ENCODE data around the gene BEST4. TPM values are rescaled to one million over a fixed set of nuclear protein-coding genes. Genes with fewer than 3 reads are reported as not detected.

Gene BEST4
- total and polyA plus RNA-seq, 2 of the 4 experiments (the other 2 are of a cell fraction): 0.07 TPM; not detected in 1

DNA sequence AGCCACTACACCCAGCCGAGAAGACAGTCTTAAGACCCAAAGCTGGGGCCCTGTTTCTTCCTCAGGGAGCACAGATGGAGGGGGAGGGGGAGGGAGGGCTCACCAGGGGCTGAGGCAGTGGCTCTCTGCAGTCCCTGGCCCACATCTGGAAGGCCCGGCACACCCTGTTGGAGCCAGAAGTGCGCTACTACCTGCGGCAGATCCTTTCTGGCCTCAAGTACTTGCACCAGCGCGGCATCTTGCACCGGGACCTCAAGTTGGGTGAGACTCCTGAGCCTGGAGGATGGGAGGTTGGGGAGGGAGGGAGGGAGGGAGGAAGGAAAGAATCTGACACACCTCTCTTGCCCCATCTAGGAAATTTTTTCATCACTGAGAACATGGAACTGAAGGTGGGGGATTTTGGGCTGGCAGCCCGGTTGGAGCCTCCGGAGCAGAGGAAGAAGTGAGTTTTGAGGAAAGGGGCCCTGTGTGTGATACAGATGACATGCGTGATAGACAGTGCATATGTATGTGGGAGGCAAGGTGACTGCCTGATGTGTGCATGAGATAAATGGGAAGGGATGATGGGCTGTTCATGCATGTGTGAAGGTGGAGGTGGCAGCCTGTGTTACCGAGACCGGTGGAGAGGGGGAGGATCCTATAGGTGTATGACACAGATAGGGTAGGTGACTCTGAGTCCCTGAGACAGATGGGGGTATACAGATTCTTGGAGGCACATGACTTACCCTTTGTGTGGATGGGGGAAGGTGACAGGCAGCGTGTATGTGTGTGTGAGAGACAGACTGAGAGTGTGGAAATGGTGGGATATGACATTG lies 13.7 kb upstream of the BEST4 start:
- H3K18ac ChIP-seq (ENCODE audit: low read depth, low read length): peak overlapping the region; percentile 82
- H3K27ac ChIP-seq (ENCODE audit: insufficient read depth, low read length): peak overlapping the region; percentile 67
- H3K36me3 ChIP-seq (ENCODE audit: control insufficient read depth, insufficient read depth, low read length): peaks cover 36% of the 10 kb centered on the region
- intact Hi-C loops (cut with micrococcal nuclease) (loop anchor here (10.0 kb wide), 1 partner anchor 503 kb away; no protein-coding TSS in a partner anchor), dilution Hi-C loops (cut with HindIII; ENCODE audit: low sequenced_read_pairs, unreplicated experiment) (no loop called here), in situ Hi-C loops (cut with MboI; ENCODE audit: low sequenced_read_pairs) (no loop called here)
- H2BK120ac ChIP-seq (ENCODE audit: low read depth, low read length): peak overlapping the region; percentile 28
- no peak overlapping the region; a peak in 1 of 4 replicates for H4K8ac ChIP-seq (ENCODE audit: low read depth in 2 of 2, low read length in 2 of 2)
- peak overlapping the region; percentile 87 for H3K9ac ChIP-seq (ENCODE audit: low read depth, low read length)
- peaks cover 14% of the 10 kb centered on the region for H3K4me1 ChIP-seq (ENCODE audit: control insufficient read depth, insufficient read depth, low read length)
- no peak overlapping the region for H2BK20ac ChIP-seq (ENCODE audit: low read depth, low read length)
- H2AFZ ChIP-seq (replicated peaks; ENCODE audit: low read length, poor library complexity): peak overlapping the region; percentile 66
- H2AK5ac ChIP-seq (ENCODE audit: low read depth, low read length): peak overlapping the region; percentile 90
- ChIA-PET POLR2A (ENCODE audit: unreplicated experiment) (interaction anchor here (0.6 to 0.7 kb wide), 2 partner anchors 12 to 17 kb away, joined by 5 read pairs; no protein-coding TSS in a partner anchor), CTCF (interaction anchor here (0.6 kb wide), 1 partner anchor 35 kb away, joined by 3 read pairs; no protein-coding TSS in a partner anchor)
- H3K4me3 ChIP-seq (ENCODE audit: insufficient read depth, low read depth, low read length): peak overlapping the region; percentile 74
- H2BK5ac ChIP-seq (ENCODE audit: low read depth, low read length, poor library complexity, severe bottlenecking): peak overlapping the region; percentile 78
- H2BK15ac ChIP-seq (ENCODE audit: low read depth, low read length): peak overlapping the region; percentile 4; the same call in 1 of the 3 replicates
- H4K5ac ChIP-seq (ENCODE audit: low read depth, low read length): peak overlapping the region; percentile 62
- 33% methylated on average over 4 of the region's 13 CpGs; no CpG with 5 or more reads in 1 of the 2 experiments for WGBS, 2 experiments (ENCODE audit: extremely low coverage in 2 of 2, insufficient read length in 1 of 2)
- BruUV-seq (replicated peaks): no TSS peak
- H3K4ac ChIP-seq (ENCODE audit: low read depth, low read length): peak overlapping the region; percentile 95
- peaks cover 21% of the 10 kb centered on the region for H4K20me1 ChIP-seq (ENCODE audit: insufficient read depth, low read length)
- TF ChIP-seq RFX5 (IDR thresholded peaks at IDR 0.05; ENCODE audit: low read depth, low read length): no peak
- no peak for TF ChIP-seq MAZ (IDR thresholded peaks at IDR 0.05; ENCODE audit: borderline replicate concordance, low read depth, low read length)
- TF ChIP-seq RCOR1 (IDR thresholded peaks at IDR 0.05; ENCODE audit: insufficient replicate concordance, low read length): no peak
- no peak for TF ChIP-seq NFE2L2 (IDR thresholded peaks at IDR 0.05; ENCODE audit: low read depth, low read length)
- TF ChIP-seq, protein P1, sequence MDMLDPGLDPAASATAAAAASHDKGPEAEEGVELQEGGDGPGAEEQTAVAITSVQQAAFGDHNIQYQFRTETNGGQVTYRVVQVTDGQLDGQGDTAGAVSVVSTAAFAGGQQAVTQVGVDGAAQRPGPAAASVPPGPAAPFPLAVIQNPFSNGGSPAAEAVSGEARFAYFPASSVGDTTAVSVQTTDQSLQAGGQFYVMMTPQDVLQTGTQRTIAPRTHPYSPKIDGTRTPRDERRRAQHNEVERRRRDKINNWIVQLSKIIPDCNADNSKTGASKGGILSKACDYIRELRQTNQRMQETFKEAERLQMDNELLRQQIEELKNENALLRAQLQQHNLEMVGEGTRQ (IDR thresholded peaks at IDR 0.05; ENCODE audit: low read depth, low read length): no peak
- no peak for TF ChIP-seq CEBPB (IDR thresholded peaks at IDR 0.05; ENCODE audit: low read depth, low read length)
- TF ChIP-seq, protein P2, sequence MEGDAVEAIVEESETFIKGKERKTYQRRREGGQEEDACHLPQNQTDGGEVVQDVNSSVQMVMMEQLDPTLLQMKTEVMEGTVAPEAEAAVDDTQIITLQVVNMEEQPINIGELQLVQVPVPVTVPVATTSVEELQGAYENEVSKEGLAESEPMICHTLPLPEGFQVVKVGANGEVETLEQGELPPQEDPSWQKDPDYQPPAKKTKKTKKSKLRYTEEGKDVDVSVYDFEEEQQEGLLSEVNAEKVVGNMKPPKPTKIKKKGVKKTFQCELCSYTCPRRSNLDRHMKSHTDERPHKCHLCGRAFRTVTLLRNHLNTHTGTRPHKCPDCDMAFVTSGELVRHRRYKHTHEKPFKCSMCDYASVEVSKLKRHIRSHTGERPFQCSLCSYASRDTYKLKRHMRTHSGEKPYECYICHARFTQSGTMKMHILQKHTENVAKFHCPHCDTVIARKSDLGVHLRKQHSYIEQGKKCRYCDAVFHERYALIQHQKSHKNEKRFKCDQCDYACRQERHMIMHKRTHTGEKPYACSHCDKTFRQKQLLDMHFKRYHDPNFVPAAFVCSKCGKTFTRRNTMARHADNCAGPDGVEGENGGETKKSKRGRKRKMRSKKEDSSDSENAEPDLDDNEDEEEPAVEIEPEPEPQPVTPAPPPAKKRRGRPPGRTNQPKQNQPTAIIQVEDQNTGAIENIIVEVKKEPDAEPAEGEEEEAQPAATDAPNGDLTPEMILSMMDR (conservative IDR thresholded peaks at IDR 0.05; ENCODE audit: low read depth, low read length): no peak
- no peak for TF ChIP-seq MXI1 (IDR thresholded peaks at IDR 0.05; ENCODE audit: borderline replicate concordance, low read depth, low read length)
- TF ChIP-seq, protein P3, sequence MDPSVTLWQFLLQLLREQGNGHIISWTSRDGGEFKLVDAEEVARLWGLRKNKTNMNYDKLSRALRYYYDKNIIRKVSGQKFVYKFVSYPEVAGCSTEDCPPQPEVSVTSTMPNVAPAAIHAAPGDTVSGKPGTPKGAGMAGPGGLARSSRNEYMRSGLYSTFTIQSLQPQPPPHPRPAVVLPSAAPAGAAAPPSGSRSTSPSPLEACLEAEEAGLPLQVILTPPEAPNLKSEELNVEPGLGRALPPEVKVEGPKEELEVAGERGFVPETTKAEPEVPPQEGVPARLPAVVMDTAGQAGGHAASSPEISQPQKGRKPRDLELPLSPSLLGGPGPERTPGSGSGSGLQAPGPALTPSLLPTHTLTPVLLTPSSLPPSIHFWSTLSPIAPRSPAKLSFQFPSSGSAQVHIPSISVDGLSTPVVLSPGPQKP (IDR thresholded peaks at IDR 0.05; ENCODE audit: borderline replicate concordance, low read depth, low read length): no peak
- no peak for TF ChIP-seq BHLHE40 (IDR thresholded peaks at IDR 0.05; ENCODE audit: low read depth, low read length)
- no peak for TF ChIP-seq CHD1 (IDR thresholded peaks at IDR 0.05; ENCODE audit: low read depth, low read length)
- H3K23ac ChIP-seq (ENCODE audit: low read depth, low read length): peak overlapping the region; percentile 91
- H3K9me1 ChIP-seq (ENCODE audit: insufficient read depth, low read length): peaks cover 9% of the 10 kb centered on the region
- no peak overlapping the region; the same call in 1 of the 2 replicates for H3K56ac ChIP-seq (ENCODE audit: extremely low read depth, insufficient read depth, low read length)
- no peaks in the 10 kb centered on the region for H3K27me3 ChIP-seq (ENCODE audit: control insufficient read depth, insufficient read depth, low read length)
- no peak for DNase-seq
- peak overlapping the region; percentile 100 for H3K4me2 ChIP-seq (ENCODE audit: low read depth, low read length)
- peaks cover 14 to 38% of the 10 kb centered on the region in 2 experiments; a peak in 3 of 4 replicates for H3K79me1 ChIP-seq (ENCODE audit: low read depth in 1 of 2, low read length in 2 of 2)
- peak overlapping the region; percentile 97 for H3K14ac ChIP-seq (replicated peaks; ENCODE audit: low read depth, low read length)
- no peaks in the 10 kb centered on the region for H3K9me3 ChIP-seq (ENCODE audit: control insufficient read depth, insufficient read depth, low read length)
- ATAC-seq (ENCODE audit: low read depth): no peak
- peak overlapping the region; percentile 5; the same call in 1 of the 2 replicates for H4K91ac ChIP-seq (ENCODE audit: insufficient read depth, low read depth, low read length)
- peak overlapping the region; percentile 89 for H2AK9ac ChIP-seq (replicated peaks; ENCODE audit: low read depth, low read length, poor library complexity)
